ENCODE results near the gene ZFAND6.

- TF ChIP-seq CTCF (IDR thresholded peaks at IDR 0.05) (no peak), ZFX (IDR thresholded peaks at IDR 0.05; ENCODE audit: borderline replicate concordance) (no peak)
Measured at GRCh38 chr15:80100247-80100646, 40.8 kb downstream of the ZFAND6 start.
